ENCODE measurements around the gene NOS1AP. TPM values are rescaled to one million over a fixed set of nuclear protein-coding genes. Genes with fewer than 3 reads are reported as not detected.
A peak's percentile ranks its signal among the peaks of the same experiment; 100 is the strongest.

NOS1AP gene
- total RNA-seq, 1 experiment from 2014 or later: 14.7 TPM

GRCh38 chr1:162230096-162230495 lies 160.6 kb downstream of the NOS1AP start (continued):
- TF ChIP-seq ZSCAN18 (CRISPR knock-in tag; IDR thresholded peaks at IDR 0.05) (no peak), ETV6 (CRISPR knock-in tag; IDR thresholded peaks at IDR 0.05) (peak; percentile 99), TP53 (CRISPR knock-in tag; IDR thresholded peaks at IDR 0.05) (no peak)
- TF ChIP-seq, protein P1, sequence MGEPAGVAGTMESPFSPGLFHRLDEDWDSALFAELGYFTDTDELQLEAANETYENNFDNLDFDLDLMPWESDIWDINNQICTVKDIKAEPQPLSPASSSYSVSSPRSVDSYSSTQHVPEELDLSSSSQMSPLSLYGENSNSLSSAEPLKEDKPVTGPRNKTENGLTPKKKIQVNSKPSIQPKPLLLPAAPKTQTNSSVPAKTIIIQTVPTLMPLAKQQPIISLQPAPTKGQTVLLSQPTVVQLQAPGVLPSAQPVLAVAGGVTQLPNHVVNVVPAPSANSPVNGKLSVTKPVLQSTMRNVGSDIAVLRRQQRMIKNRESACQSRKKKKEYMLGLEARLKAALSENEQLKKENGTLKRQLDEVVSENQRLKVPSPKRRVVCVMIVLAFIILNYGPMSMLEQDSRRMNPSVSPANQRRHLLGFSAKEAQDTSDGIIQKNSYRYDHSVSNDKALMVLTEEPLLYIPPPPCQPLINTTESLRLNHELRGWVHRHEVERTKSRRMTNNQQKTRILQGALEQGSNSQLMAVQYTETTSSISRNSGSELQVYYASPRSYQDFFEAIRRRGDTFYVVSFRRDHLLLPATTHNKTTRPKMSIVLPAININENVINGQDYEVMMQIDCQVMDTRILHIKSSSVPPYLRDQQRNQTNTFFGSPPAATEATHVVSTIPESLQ (CRISPR knock-in tag; IDR thresholded peaks at IDR 0.05): no peak

GRCh38 chr1:162230517-162230916 lies 161.0 kb downstream of the NOS1AP start:
- Mint-ChIP-seq H3K27me3 (ENCODE audit: low read depth) (no peaks in the 10 kb centered on the region; the same call in 1 of the 2 replicates), H3K36me3 (no peaks in the 10 kb centered on the region), H3K9me3 (0 out of 2 replicates have a peak, but pooled peaks cover 3% of the 10 kb centered on the region), H3K27ac (peak overlapping the region; percentile 26; the same call in 1 of the 2 replicates), H3K4me1 (peaks cover 58% of the 10 kb centered on the region), H3K4me3 (no peak overlapping the region)
- CTCF ChIA-PET: interaction anchor here (0.7 to 1.8 kb wide), 11 partner anchors 9 to 174 kb away, joined by 3 to 15 read pairs (median 4); no protein-coding TSS in a partner anchor
- DNase-seq (ENCODE audit: low spot score) (no peak), ATAC-seq (no peak)
- POLR2A ChIA-PET: no interaction called here
- no peak for TF ChIP-seq SP1 (CRISPR knock-in tag; conservative IDR thresholded peaks at IDR 0.05)
- TF ChIP-seq ARID4B (CRISPR knock-in tag; IDR thresholded peaks at IDR 0.05; ENCODE audit: borderline replicate concordance): no peak
- TF ChIP-seq ZNF423 (CRISPR knock-in tag; IDR thresholded peaks at IDR 0.05): no peak
- no peak for TF ChIP-seq ERG (CRISPR knock-in tag; IDR thresholded peaks at IDR 0.05)
- no peak for TF ChIP-seq NR3C1 (CRISPR knock-in tag; conservative IDR thresholded peaks at IDR 0.05; ENCODE audit: low read depth)
- TF ChIP-seq, protein P2, sequence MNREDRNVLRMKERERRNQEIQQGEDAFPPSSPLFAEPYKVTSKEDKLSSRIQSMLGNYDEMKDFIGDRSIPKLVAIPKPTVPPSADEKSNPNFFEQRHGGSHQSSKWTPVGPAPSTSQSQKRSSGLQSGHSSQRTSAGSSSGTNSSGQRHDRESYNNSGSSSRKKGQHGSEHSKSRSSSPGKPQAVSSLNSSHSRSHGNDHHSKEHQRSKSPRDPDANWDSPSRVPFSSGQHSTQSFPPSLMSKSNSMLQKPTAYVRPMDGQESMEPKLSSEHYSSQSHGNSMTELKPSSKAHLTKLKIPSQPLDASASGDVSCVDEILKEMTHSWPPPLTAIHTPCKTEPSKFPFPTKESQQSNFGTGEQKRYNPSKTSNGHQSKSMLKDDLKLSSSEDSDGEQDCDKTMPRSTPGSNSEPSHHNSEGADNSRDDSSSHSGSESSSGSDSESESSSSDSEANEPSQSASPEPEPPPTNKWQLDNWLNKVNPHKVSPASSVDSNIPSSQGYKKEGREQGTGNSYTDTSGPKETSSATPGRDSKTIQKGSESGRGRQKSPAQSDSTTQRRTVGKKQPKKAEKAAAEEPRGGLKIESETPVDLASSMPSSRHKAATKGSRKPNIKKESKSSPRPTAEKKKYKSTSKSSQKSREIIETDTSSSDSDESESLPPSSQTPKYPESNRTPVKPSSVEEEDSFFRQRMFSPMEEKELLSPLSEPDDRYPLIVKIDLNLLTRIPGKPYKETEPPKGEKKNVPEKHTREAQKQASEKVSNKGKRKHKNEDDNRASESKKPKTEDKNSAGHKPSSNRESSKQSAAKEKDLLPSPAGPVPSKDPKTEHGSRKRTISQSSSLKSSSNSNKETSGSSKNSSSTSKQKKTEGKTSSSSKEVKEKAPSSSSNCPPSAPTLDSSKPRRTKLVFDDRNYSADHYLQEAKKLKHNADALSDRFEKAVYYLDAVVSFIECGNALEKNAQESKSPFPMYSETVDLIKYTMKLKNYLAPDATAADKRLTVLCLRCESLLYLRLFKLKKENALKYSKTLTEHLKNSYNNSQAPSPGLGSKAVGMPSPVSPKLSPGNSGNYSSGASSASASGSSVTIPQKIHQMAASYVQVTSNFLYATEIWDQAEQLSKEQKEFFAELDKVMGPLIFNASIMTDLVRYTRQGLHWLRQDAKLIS (CRISPR knock-in tag; IDR thresholded peaks at IDR 0.05; ENCODE audit: borderline replicate concordance): no peak
- TF ChIP-seq MAX (CRISPR knock-in tag; IDR thresholded peaks at IDR 0.05): no peak
- no peak for TF ChIP-seq ATF2 (CRISPR knock-in tag; IDR thresholded peaks at IDR 0.05; ENCODE audit: borderline replicate concordance, low read depth)
- no peak for TF ChIP-seq STAT6 (CRISPR knock-in tag; conservative IDR thresholded peaks at IDR 0.05; ENCODE audit: low read depth)
- TF ChIP-seq ZNF396 (CRISPR knock-in tag; IDR thresholded peaks at IDR 0.05; ENCODE audit: borderline replicate concordance): no peak

Data from WTC11 (cell line).